Measurements from ENCODE around the gene ZNF536. TPM values are rescaled to one million over a fixed set of nuclear protein-coding genes. Genes with fewer than 3 reads are reported as not detected.

Gene ZNF536
- total and polyA plus RNA-seq, 8 donors: 0.44 to 13.4 (median 1.1) TPM; not detected in 1

DNA sequence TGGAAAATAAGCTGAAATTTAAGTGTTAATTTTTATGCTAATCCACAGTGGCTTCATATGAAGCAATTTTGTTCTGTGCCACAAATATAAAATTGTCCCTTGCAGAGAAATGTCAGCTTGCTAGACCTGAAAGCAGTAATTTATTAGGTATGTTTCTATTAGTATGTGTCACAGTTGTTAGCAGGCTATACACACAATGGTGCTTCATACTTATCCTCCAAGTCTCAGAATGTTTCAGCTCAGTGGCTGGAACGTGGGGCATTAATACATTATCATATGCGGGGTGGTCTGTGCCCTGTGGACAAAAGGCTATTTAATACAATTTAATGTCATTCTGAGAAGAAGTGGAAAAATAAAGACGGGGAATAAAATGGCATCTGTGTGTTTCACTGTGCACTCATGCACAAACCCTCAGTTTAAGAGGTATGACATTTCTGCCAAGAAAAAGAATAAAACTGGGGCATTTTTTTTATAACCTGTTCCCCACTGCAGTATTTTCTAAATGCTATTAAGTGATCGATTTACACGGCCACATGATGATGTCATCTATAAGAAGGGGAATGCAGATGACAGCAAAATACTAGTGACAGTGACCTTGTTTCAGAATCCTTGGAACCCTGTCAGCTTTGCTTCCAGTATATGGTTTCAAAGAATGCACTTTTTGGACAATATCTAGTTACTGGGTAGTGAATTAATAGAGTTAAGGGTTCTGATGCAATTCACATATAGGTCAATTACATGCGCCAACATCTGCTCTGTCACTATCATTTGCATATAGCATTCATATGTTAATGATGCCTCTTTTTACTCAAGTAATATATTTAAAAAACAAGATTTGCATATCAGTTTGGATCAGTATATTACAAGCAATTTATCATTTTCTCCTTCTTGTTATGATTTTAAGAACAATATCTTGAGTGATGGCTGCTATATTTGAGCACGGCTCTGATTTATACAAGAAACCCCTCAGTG, 21.2 kb upstream of the ZNF536 start:
- Histone ChIP-seq H3K27ac (no peak overlapping the region), H3K27me3 (no peaks in the 10 kb centered on the region), H3K4me1 (no peaks in the 10 kb centered on the region), H3K36me3 (no peaks in the 10 kb centered on the region), H3K9me3 (no peaks in the 10 kb centered on the region), H3K4me3 (no peak overlapping the region)
- DNase-seq: no peak
- intact Hi-C loops (cut with DNase I; ENCODE audit: low total_unique reads): no loop called here
- TF ChIP-seq POLR2AphosphoS5 (IDR thresholded peaks at IDR 0.05) (no peak), POLR2A (IDR thresholded peaks at IDR 0.05) (no peak)
- TF ChIP-seq, protein P1, sequence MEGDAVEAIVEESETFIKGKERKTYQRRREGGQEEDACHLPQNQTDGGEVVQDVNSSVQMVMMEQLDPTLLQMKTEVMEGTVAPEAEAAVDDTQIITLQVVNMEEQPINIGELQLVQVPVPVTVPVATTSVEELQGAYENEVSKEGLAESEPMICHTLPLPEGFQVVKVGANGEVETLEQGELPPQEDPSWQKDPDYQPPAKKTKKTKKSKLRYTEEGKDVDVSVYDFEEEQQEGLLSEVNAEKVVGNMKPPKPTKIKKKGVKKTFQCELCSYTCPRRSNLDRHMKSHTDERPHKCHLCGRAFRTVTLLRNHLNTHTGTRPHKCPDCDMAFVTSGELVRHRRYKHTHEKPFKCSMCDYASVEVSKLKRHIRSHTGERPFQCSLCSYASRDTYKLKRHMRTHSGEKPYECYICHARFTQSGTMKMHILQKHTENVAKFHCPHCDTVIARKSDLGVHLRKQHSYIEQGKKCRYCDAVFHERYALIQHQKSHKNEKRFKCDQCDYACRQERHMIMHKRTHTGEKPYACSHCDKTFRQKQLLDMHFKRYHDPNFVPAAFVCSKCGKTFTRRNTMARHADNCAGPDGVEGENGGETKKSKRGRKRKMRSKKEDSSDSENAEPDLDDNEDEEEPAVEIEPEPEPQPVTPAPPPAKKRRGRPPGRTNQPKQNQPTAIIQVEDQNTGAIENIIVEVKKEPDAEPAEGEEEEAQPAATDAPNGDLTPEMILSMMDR (IDR thresholded peaks at IDR 0.05): no peak
- WGBS, 5 donors: 73 to 77% (median 75%) methylated on average over 7 of the region's 7 CpGs

DNA sequence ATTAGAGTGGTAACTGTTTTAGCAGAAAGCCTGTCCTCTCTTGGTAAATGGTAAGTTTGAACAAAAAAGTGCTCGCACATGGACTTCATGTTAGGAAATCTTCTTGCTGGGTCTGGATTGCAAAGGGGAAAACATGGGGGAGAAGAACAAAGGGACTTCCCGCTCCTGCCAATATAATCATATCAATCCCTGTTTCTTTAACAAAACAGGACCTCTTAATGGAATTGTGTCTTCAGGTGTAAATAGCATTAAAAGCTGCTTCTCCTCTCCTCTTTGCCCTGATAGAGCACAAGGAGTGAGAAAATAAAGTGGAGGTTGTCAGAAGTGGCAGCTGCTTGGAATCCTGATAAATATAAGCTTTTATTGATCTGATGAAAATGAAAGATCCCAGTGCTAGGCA, 20.4 kb upstream of the ZNF536 start:
- H3K27ac ChIP-seq: no peak overlapping the region

DNA sequence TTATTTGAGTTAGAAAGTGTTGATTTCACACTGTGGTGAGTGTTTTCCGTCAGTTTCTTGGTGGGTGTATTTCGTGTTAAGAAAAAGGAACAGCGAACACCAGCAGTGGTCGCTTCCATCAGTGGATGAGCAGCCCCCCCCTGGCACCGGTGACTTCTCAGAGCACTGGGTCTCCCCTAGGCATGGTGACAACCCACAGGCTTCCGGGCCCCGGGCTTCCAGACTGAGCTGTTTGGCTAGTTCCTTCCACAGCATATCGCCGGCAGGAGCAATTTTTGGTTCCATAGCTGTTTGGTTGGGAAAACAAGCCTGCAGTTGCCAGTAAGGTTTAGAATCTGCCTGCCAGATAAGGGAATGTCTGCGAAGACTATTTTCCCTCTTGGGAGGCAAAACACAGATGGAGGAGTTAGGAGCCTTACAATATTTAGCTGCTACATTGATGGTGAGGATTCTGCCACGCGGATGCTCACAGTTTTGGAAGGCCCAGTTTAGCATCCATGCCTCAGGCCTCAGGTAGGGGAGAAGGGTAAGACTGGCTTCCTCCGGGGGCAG, 18.7 kb upstream of the ZNF536 start:
- DNase-seq: no peak
- Histone ChIP-seq H3K4me1 (no peaks in the 10 kb centered on the region), H3K36me3 (no peaks in the 10 kb centered on the region), H3K27me3 (no peaks in the 10 kb centered on the region), H3K4me3 (no peak overlapping the region), H3K27ac (no peak overlapping the region), H3K9me3 (no peaks in the 10 kb centered on the region)
- intact Hi-C loops (cut with DNase I; ENCODE audit: low total_unique reads): no loop called here
- WGBS, 5 donors: 86 to 92% (median 89%) methylated on average over 13 of the region's 13 CpGs
- TF ChIP-seq, protein P1 (IDR thresholded peaks at IDR 0.05): no peak
- no peak for TF ChIP-seq POLR2AphosphoS5 (IDR thresholded peaks at IDR 0.05)

More for the DNA sequence above, 20.4 kb upstream of the ZNF536 start:
- intact Hi-C loops (cut with DNase I; ENCODE audit: low total_unique reads): no loop called here
- H3K4me3 ChIP-seq: no peak overlapping the region
- no peaks in the 10 kb centered on the region for H3K4me1 ChIP-seq
- no peaks in the 10 kb centered on the region for H3K36me3 ChIP-seq
- no peaks in the 10 kb centered on the region for H3K27me3 ChIP-seq
- 52 to 69% (median 67%) methylated on average over 2 of the region's 2 CpGs for WGBS, 5 donors
- H3K9me3 ChIP-seq: no peaks in the 10 kb centered on the region
- DNase-seq: no peak
- no peak for TF ChIP-seq EP300 (IDR thresholded peaks at IDR 0.05)
- no peak for TF ChIP-seq POLR2AphosphoS5 (IDR thresholded peaks at IDR 0.05)
- no peak for TF ChIP-seq POLR2A (IDR thresholded peaks at IDR 0.05)
- TF ChIP-seq, protein P1 (IDR thresholded peaks at IDR 0.05): no peak

DNA sequence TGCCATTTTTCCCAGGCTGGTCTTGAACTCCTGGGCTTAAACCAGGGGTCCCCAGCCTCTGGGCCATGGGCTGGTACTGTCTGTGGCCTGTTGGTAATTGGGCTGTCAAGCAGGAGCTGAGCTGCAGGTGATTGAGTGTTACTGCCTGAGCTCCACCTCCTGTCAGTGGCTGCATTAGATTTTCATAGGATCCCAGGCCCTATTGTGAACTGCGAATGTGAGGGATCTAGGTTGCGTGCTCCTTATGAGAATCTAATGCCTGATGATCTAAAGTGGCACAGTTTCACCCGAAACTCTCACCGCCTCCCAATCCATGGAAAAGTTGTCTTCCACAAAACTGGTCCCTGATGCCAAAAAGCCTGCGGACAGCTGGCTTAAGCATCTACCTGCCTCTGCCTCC, 16.6 kb upstream of the ZNF536 start:
- 73 to 92% (median 82%) methylated on average over 5 of the region's 5 CpGs for whole genome bisulfite sequencing, 5 donors
- Histone ChIP-seq H3K27me3 (peaks cover 0 to 12% (median 0%) of the 10 kb centered on the region in 3 donors), H3K9me3 (no peaks in the 10 kb centered on the region), H3K36me3 (no peaks in the 10 kb centered on the region), H3K4me1 (no peaks in the 10 kb centered on the region), H3K27ac (no peak overlapping the region), H3K4me3 (no peak overlapping the region)
- intact Hi-C loops (cut with DNase I; ENCODE audit: low total_unique reads): no loop called here
- no peak for DNase-seq
- TF ChIP-seq, protein P1 (IDR thresholded peaks at IDR 0.05): no peak
- TF ChIP-seq POLR2AphosphoS5 (IDR thresholded peaks at IDR 0.05): no peak
- TF ChIP-seq POLR2A (IDR thresholded peaks at IDR 0.05): no peak
- TF ChIP-seq EP300 (IDR thresholded peaks at IDR 0.05): no peak
